HG03521 (cell line): ENCODE measurements around the gene SURF6.
"Not testable (repeated sequence)": the region's sequence is repeated elsewhere in the genome, so short reads cannot be mapped to it uniquely, and the experiment has no call there.

ENCODE experiments used
- ATAC-seq: cut with Tn5 transposase; IDR thresholded peaks from one replicate; pipeline ENCODE4 v1.9.1; 2021; ENCODE audit warnings: mild to moderate bottlenecking, moderate library complexity; ENCODE audit not compliant: unreplicated experiment

Gene SURF6

DNA sequence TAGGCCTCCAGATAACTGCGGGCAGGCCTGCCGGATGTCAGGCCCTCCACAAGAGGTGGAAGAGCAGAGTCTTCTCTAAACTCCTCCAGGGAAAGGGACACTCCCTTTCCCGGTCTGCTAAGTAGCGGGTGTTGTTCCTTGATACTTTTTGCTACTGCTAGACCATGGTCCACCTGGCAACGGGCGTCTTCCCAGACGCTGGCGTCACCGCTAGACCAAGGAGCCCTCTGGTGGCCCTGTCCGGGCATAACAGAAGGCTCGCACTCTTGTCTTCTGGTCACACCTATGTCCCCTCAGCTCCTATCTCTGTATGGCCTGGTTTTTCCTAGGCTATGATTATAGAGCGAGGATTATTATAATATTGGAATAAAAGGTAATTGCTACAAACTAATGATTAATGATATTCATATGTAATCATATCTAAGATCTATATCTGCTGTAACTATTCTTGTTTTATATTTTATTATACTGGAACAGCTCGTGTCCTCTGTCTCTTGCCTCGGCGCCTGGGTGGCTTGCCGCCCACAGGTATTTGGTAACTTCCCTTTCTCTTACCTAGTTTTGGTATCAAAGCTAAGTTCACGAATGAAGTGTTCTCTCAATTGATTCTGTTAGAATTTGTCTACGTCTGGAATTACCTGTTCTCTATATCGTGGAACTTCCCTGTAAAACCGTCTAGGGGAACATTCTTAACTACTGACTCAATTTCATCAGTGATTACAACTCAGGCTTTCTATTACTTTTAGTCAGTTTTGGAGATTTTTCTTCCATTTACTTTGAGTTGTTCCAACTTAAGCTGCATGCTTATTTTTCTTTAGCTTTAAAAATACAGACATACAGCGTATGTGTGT, 6.5 kb downstream of the SURF6 start:
- ATAC-seq = not testable (repeated sequence)

DNA sequence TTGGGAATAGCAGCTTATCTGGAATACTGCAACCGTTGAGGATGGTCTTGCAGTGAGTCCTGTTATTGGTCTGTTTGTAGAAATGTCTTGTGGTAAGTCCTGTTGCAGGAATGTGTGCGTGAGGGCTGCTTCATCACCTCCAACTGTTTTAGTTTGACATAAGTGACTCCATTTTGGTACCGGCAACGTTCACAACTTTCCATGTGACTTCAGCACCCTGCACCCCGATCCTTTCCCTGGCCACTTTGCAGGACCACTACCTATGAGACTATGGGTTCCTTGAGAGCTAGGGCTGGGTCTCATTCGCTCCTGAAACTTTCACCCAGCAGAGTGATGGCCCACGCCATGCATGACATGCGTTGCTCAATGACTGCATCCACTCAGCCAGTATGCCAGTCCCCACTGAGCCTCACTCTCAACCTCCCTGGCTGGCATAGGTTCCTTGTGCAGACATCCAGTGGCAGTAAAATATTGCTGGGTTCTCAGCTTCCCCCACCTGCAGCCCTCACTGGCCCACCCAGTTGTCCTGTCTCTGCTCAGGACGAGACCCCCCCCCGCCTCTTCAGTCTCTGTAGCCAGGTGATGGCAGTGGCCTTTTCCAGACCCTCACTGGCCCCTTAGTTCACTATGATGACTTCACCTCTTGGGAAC, 8.0 kb downstream of the SURF6 start:
- ATAC-seq = no peak

GRCh38 chr9:133327021-133327420, 9.0 kb downstream of the SURF6 start:
- ATAC-seq = not testable (repeated sequence)

DNA sequence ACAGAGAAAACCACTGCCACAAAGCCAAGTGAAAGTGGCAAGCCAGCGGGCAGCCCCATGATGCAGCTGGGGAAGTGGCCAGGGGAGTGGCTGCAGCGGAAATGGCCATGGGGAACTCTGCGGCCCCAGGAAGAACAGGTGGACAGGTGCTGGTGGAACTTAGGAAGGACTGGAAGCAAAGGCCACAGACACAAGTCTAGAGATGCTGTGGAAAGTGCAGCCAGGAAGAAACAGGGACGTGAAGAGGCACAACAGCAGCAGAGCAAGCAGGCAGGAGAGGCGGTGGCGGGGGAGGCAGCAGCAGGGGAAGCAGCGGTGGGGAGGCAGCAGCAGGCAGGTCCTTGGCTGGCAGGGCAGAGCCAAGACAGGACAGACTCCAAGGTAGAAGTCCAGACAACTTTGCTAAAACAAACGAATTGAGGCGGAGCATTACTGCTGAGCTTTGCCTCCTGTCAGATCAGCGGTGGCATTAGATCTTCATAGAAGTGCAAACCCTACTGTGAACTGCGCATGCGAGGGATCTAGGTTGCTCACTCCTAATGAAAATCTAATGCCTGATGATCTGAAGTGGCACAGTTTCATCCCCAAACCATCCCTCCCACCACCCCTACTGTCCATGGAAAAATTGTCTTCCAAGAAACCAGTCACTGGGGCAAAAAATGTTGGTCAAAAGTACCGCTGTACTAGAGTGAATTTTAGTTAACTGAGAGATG, 11.8 kb downstream of the SURF6 start:
- ATAC-seq = no peak

GRCh38 chr9:133323211-133323610, 12.8 kb downstream of the SURF6 start:
- ATAC-seq = no peak

GRCh38 chr9:133322701-133323100, 13.3 kb downstream of the SURF6 start:
- ATAC-seq = no peak

- ATAC-seq = no peak
Observed at GRCh38 chr9:133321411-133321935, 14.5 kb downstream of the SURF6 start.

- ATAC-seq = no peak
Observed at GRCh38 chr9:133320421-133320881, 15.5 kb downstream of the SURF6 start.

- not testable (repeated sequence) for ATAC-seq
Observed at GRCh38 chr9:133317551-133317950, 18.4 kb downstream of the SURF6 start.

GRCh38 chr9:133315997-133316396, 20.0 kb downstream of the SURF6 start:
- no peak for ATAC-seq

GRCh38 chr9:133309608-133310007, 26.4 kb downstream of the SURF6 start:
- no peak for ATAC-seq

GRCh38 chr9:133307301-133307700, 28.7 kb downstream of the SURF6 start:
- ATAC-seq = no peak

- no peak for ATAC-seq
Observed at GRCh38 chr9:133306242-133307204, 29.5 kb downstream of the SURF6 start.

- ATAC-seq = no peak
Observed at GRCh38 chr9:133305731-133306130, 30.3 kb downstream of the SURF6 start.

GRCh38 chr9:133304477-133305377, 31.3 kb downstream of the SURF6 start:
- ATAC-seq = no peak

GRCh38 chr9:133304158-133304470, 31.9 kb downstream of the SURF6 start:
- ATAC-seq = no peak

DNA sequence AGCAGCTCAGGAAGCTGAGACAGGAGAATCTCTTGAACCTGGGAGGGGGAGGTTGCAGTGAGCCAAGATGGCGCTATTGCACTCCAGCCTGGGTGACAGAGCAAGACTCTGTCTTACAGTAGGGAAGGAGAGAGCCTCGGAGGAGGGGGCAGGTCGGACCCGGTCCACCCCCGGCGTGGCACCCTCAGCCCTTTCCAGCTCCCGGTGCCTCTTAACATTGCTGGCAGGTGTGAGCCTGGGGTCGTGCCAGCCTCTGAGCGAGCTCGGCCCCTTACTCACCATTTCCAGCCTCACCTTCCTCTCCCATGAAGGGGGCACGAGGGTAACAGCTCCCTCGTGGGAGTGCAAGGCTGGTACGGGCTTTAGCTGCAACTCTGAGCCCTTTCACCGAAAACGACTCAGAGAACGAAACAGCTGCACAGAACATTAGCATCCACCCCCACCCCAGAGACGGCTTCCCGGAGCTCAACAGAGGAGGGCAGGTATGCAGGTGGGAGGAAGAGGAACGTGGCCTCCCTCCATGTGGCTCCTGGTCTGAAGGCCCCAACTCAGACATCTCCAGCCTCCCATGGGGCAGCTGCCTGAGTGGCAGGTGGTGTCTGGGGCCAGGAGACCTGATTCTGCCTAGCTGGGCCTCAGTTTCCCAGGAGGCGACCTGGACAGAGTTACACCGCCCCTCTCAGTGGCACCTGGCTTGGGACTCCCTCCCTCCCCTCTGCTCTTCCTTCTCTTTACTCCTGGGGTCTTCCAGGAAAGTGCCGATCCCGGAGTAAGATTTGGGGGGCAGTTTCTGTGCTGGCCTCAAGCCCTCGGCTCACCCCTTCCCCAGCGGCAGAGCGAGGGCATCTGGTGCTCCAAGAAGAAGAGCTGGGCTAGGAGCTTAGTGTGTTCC, 32.5 kb downstream of the SURF6 start:
- no peak for ATAC-seq
